ENCODE data around the gene ITCH.
"Not testable (repeated sequence)": the region's sequence is repeated elsewhere in the genome, so short reads cannot be mapped to it uniquely, and the experiment has no call there.

ITCH gene

GRCh38 chr20:34512266-34512954 is 149.3 kb downstream of the ITCH start:
- no peak for DNase-seq (ENCODE audit: low read depth)

GRCh38 chr20:34512955-34513419 is 149.9 kb downstream of the ITCH start:
- DNase-seq (ENCODE audit: low read depth), result no peak

GRCh38 chr20:34514034-34514433 is 151.0 kb downstream of the ITCH start:
- DNase-seq (ENCODE audit: low read depth), result not testable (repeated sequence)

- no peak for DNase-seq (ENCODE audit: low read depth)
Observed at GRCh38 chr20:34514897-34515483, 151.9 kb downstream of the ITCH start.

GRCh38 chr20:34515484-34516246 is 152.6 kb downstream of the ITCH start:
- DNase-seq (ENCODE audit: low read depth), result peak; percentile 58

GRCh38 chr20:34516247-34517113 is 153.4 kb downstream of the ITCH start, which contains the start of gene DYNLRB1:
Gene DYNLRB1, plus strand, starts transcription at chr20:34516422. Its CDS starts 37 bp downstream, at chr20:34516459.
- peak; percentile 96 for DNase-seq (ENCODE audit: low read depth)

GRCh38 chr20:34517114-34517505 is 154.0 kb downstream of the ITCH start:
- DNase-seq (ENCODE audit: low read depth), result no peak

- DNase-seq (ENCODE audit: low read depth), result not testable (repeated sequence)
Observed at GRCh38 chr20:34518863-34519262, 155.8 kb downstream of the ITCH start.

- not testable (repeated sequence) for DNase-seq (ENCODE audit: low read depth)
Observed at GRCh38 chr20:34519841-34520240, 156.8 kb downstream of the ITCH start.

GRCh38 chr20:34522969-34523871 is 160.1 kb downstream of the ITCH start:
- DNase-seq (ENCODE audit: low read depth), result peak; percentile 23

GRCh38 chr20:34524426-34524825 is 161.4 kb downstream of the ITCH start:
- DNase-seq (ENCODE audit: low read depth), result no peak

GRCh38 chr20:34525342-34525708 is 162.3 kb downstream of the ITCH start:
- DNase-seq (ENCODE audit: low read depth), result no peak

GRCh38 chr20:34525709-34526416 is 162.8 kb downstream of the ITCH start:
- no peak for DNase-seq (ENCODE audit: low read depth)

- DNase-seq (ENCODE audit: low read depth), result no peak
Observed at GRCh38 chr20:34526466-34526865, 163.4 kb downstream of the ITCH start.

GRCh38 chr20:34527016-34527415 is 163.9 kb downstream of the ITCH start:
- DNase-seq (ENCODE audit: low read depth), result no peak

GRCh38 chr20:34528921-34529297 is 165.8 kb downstream of the ITCH start:
- DNase-seq (ENCODE audit: low read depth), result no peak

- DNase-seq (ENCODE audit: low read depth), result no peak
Observed at GRCh38 chr20:34529742-34530141, 166.7 kb downstream of the ITCH start.

GRCh38 chr20:34530342-34530741 is 167.3 kb downstream of the ITCH start:
- DNase-seq (ENCODE audit: low read depth), result no peak

GRCh38 chr20:34531608-34532265 is 168.7 kb downstream of the ITCH start:
- DNase-seq (ENCODE audit: low read depth), result no peak

- no peak for DNase-seq (ENCODE audit: low read depth)
Observed at GRCh38 chr20:34532320-34532719, 169.2 kb downstream of the ITCH start.

Data from activated T-cell treated with anti-CD3 and anti-CD28 coated beads for 1 hour (primary cell).